ENCODE results near the gene FBH1.
"Not testable (repeated sequence)": the region's sequence is repeated elsewhere in the genome, so short reads cannot be mapped to it uniquely, and the experiment has no call there.

Gene FBH1

GRCh38 chr10:5933909-5934546, 44.0 kb downstream of the FBH1 start:
- no peak overlapping the region for H3K4me3 Mint-ChIP-seq
- H3K27me3 Mint-ChIP-seq, result no peaks in the 10 kb centered on the region
- H3K4me1 Mint-ChIP-seq (ENCODE audit: low read depth), result no peaks in the 10 kb centered on the region
- H3K27ac Mint-ChIP-seq, result no peak overlapping the region
- H3K9me3 Mint-ChIP-seq (ENCODE audit: low read depth), result no peaks in the 10 kb centered on the region
- peaks cover 13% of the 10 kb centered on the region for H3K36me3 Mint-ChIP-seq

- Mint-ChIP-seq H3K27me3 (no peaks in the 10 kb centered on the region), H3K4me1 (ENCODE audit: low read depth) (no peaks in the 10 kb centered on the region), H3K9me3 (ENCODE audit: low read depth) (no peaks in the 10 kb centered on the region), H3K4me3 (no peak overlapping the region), H3K27ac (no peak overlapping the region), H3K36me3 (peaks cover 13% of the 10 kb centered on the region)
These were observed 45.6 kb downstream of the FBH1 start for GRCh38 chr10:5935628-5936027.

GRCh38 chr10:5937016-5937415, 47.0 kb downstream of the FBH1 start:
- H3K27me3 Mint-ChIP-seq, result no peaks in the 10 kb centered on the region
- peaks cover 13% of the 10 kb centered on the region for H3K36me3 Mint-ChIP-seq
- H3K9me3 Mint-ChIP-seq (ENCODE audit: low read depth), result no peaks in the 10 kb centered on the region
- H3K4me1 Mint-ChIP-seq (ENCODE audit: low read depth), result no peaks in the 10 kb centered on the region
- H3K4me3 Mint-ChIP-seq, result no peak overlapping the region
- no peak overlapping the region for H3K27ac Mint-ChIP-seq

GRCh38 chr10:5938291-5938690, 48.2 kb downstream of the FBH1 start:
- no peak overlapping the region for H3K27ac Mint-ChIP-seq
- peaks cover 13% of the 10 kb centered on the region for H3K36me3 Mint-ChIP-seq
- no peaks in the 10 kb centered on the region for H3K4me1 Mint-ChIP-seq (ENCODE audit: low read depth)
- no peaks in the 10 kb centered on the region for H3K27me3 Mint-ChIP-seq
- no peak overlapping the region for H3K4me3 Mint-ChIP-seq
- no peaks in the 10 kb centered on the region for H3K9me3 Mint-ChIP-seq (ENCODE audit: low read depth)

- no peaks in the 10 kb centered on the region for H3K27me3 Mint-ChIP-seq
- H3K4me1 Mint-ChIP-seq (ENCODE audit: low read depth), result peaks cover under 1% of the 10 kb centered on the region
- H3K27ac Mint-ChIP-seq, result no peak overlapping the region
- H3K36me3 Mint-ChIP-seq, result peaks cover 13% of the 10 kb centered on the region
- no peaks in the 10 kb centered on the region for H3K9me3 Mint-ChIP-seq (ENCODE audit: low read depth)
- H3K4me3 Mint-ChIP-seq, result no peak overlapping the region
These were observed 50.8 kb downstream of the FBH1 start for GRCh38 chr10:5940807-5941218.

GRCh38 chr10:5941579-5941978, 51.5 kb downstream of the FBH1 start:
- H3K27ac Mint-ChIP-seq, result no peak overlapping the region
- H3K27me3 Mint-ChIP-seq, result no peaks in the 10 kb centered on the region
- H3K9me3 Mint-ChIP-seq (ENCODE audit: low read depth), result no peaks in the 10 kb centered on the region
- H3K4me1 Mint-ChIP-seq (ENCODE audit: low read depth), result peaks cover 5% of the 10 kb centered on the region
- H3K4me3 Mint-ChIP-seq, result no peak overlapping the region
- peaks cover 11% of the 10 kb centered on the region for H3K36me3 Mint-ChIP-seq

- Mint-ChIP-seq H3K4me1 (ENCODE audit: low read depth) (peaks cover 5% of the 10 kb centered on the region), H3K4me3 (no peak overlapping the region), H3K27ac (no peak overlapping the region)
These were observed 52.0 kb downstream of the FBH1 start for GRCh38 chr10:5942001-5942400.

GRCh38 chr10:5942474-5942873, 52.4 kb downstream of the FBH1 start:
- H3K9me3 Mint-ChIP-seq (ENCODE audit: low read depth), result no peaks in the 10 kb centered on the region
- H3K27me3 Mint-ChIP-seq, result no peaks in the 10 kb centered on the region
- peaks cover 5% of the 10 kb centered on the region for H3K4me1 Mint-ChIP-seq (ENCODE audit: low read depth)
- H3K36me3 Mint-ChIP-seq, result peaks cover 11% of the 10 kb centered on the region
- no peak overlapping the region for H3K27ac Mint-ChIP-seq
- no peak overlapping the region for H3K4me3 Mint-ChIP-seq

More at GRCh38 chr10:5942001-5942400, 52.0 kb downstream of the FBH1 start:
- H3K9me3 Mint-ChIP-seq (ENCODE audit: low read depth), result no peaks in the 10 kb centered on the region
- no peaks in the 10 kb centered on the region for H3K27me3 Mint-ChIP-seq
- H3K36me3 Mint-ChIP-seq, result peaks cover 11% of the 10 kb centered on the region

- H3K36me3 Mint-ChIP-seq, result peaks cover 3% of the 10 kb centered on the region
- no peaks in the 10 kb centered on the region for H3K27me3 Mint-ChIP-seq
- peaks cover 5% of the 10 kb centered on the region for H3K4me1 Mint-ChIP-seq (ENCODE audit: low read depth)
- H3K4me3 Mint-ChIP-seq, result no peak overlapping the region
- H3K27ac Mint-ChIP-seq, result no peak overlapping the region
- no peaks in the 10 kb centered on the region for H3K9me3 Mint-ChIP-seq (ENCODE audit: low read depth)
These were observed 53.5 kb downstream of the FBH1 start for GRCh38 chr10:5943536-5943935.

- Mint-ChIP-seq H3K9me3 (ENCODE audit: low read depth) (no peaks in the 10 kb centered on the region), H3K4me3 (no peak overlapping the region), H3K36me3 (no peaks in the 10 kb centered on the region), H3K27ac (no peak overlapping the region), H3K4me1 (ENCODE audit: low read depth) (peaks cover 5% of the 10 kb centered on the region), H3K27me3 (no peaks in the 10 kb centered on the region)
These were observed 54.5 kb downstream of the FBH1 start for GRCh38 chr10:5944389-5945189.

GRCh38 chr10:5945190-5945509, 55.1 kb downstream of the FBH1 start:
- Mint-ChIP-seq H3K36me3 (peaks cover 2% of the 10 kb centered on the region), H3K27me3 (no peaks in the 10 kb centered on the region), H3K4me1 (ENCODE audit: low read depth) (peaks cover 5% of the 10 kb centered on the region)

GRCh38 chr10:5945561-5946418, 55.7 kb downstream of the FBH1 start:
- peaks cover 5% of the 10 kb centered on the region for H3K4me1 Mint-ChIP-seq (ENCODE audit: low read depth)
- peaks cover 2% of the 10 kb centered on the region for H3K36me3 Mint-ChIP-seq
- peak overlapping the region; percentile 44 for H3K4me3 Mint-ChIP-seq
- no peaks in the 10 kb centered on the region for H3K9me3 Mint-ChIP-seq (ENCODE audit: low read depth)
- no peaks in the 10 kb centered on the region for H3K27me3 Mint-ChIP-seq
- no peak overlapping the region for H3K27ac Mint-ChIP-seq

More at GRCh38 chr10:5945190-5945509, 55.1 kb downstream of the FBH1 start:
- Mint-ChIP-seq H3K9me3 (ENCODE audit: low read depth) (no peaks in the 10 kb centered on the region), H3K27ac (no peak overlapping the region), H3K4me3 (no peak overlapping the region)

- H3K27me3 Mint-ChIP-seq; H3K36me3 Mint-ChIP-seq; H3K9me3 Mint-ChIP-seq (ENCODE audit: low read depth); H3K4me1 Mint-ChIP-seq (ENCODE audit: low read depth); H3K4me3 Mint-ChIP-seq; H3K27ac Mint-ChIP-seq: not testable (repeated sequence)
These were observed 56.4 kb downstream of the FBH1 start for GRCh38 chr10:5946419-5946775.

- no peaks in the 10 kb centered on the region for H3K27me3 Mint-ChIP-seq
- H3K36me3 Mint-ChIP-seq, result peaks cover 2% of the 10 kb centered on the region
- peaks cover 5% of the 10 kb centered on the region for H3K4me1 Mint-ChIP-seq (ENCODE audit: low read depth)
- no peak overlapping the region for H3K27ac Mint-ChIP-seq
- H3K4me3 Mint-ChIP-seq, result no peak overlapping the region
- no peaks in the 10 kb centered on the region for H3K9me3 Mint-ChIP-seq (ENCODE audit: low read depth)
These were observed 56.7 kb downstream of the FBH1 start for GRCh38 chr10:5946786-5947185.

All from activated naive CD8-positive, alpha-beta T cell (primary cell).